Measurements from ENCODE around the gene EPS8L3. TPM values are rescaled to one million over a fixed set of nuclear protein-coding genes. Genes with fewer than 3 reads are reported as not detected.

EPS8L3 gene
- total RNA-seq, 1 experiment from 2014 or later: not detected

DNA sequence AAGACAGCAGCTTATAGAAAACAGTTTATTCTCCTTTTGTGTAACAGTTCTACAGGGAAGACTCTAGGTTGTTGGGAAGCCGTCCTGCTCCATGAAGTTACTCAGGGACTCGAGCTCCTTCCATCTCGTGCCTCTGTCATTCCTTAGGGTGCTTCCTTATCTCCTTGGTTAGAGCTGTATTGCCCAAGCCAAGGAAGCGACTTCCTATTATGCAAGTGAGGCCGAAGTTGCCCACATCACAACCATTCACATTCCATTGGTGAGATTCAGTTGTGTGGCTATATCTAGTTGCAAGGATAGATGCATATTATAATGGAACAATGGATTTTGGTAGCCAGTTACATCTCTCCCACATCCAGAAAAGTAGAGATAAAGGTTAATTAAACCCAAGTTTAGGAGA, 42.7 kb downstream of the EPS8L3 start:
- POLR2A ChIA-PET: no interaction called here
- Histone ChIP-seq H3K27me3 (ENCODE audit: control insufficient read depth, insufficient read depth, low read length) (no peaks in the 10 kb centered on the region), H3K9me3 (ENCODE audit: control insufficient read depth, insufficient read depth, low read depth, low read length) (no peaks in the 10 kb centered on the region), H3K36me3 (ENCODE audit: control insufficient read depth, insufficient read depth, low read length) (no peaks in the 10 kb centered on the region), H3K4me3 (ENCODE audit: low read depth in 2 of 2, low read length in 2 of 2) (no peak overlapping the region), H3K27ac (ENCODE audit: low read length) (no peak overlapping the region), H3K4me1 (ENCODE audit: control insufficient read depth, insufficient read depth, low read length) (no peaks in the 10 kb centered on the region)
- CTCF ChIA-PET: no interaction called here
- intact Hi-C loops (cut with micrococcal nuclease; ENCODE audit: unreplicated experiment): no loop called here
- no TSS peak for BruUV-seq (replicated peaks)
- TF ChIP-seq, protein P1, sequence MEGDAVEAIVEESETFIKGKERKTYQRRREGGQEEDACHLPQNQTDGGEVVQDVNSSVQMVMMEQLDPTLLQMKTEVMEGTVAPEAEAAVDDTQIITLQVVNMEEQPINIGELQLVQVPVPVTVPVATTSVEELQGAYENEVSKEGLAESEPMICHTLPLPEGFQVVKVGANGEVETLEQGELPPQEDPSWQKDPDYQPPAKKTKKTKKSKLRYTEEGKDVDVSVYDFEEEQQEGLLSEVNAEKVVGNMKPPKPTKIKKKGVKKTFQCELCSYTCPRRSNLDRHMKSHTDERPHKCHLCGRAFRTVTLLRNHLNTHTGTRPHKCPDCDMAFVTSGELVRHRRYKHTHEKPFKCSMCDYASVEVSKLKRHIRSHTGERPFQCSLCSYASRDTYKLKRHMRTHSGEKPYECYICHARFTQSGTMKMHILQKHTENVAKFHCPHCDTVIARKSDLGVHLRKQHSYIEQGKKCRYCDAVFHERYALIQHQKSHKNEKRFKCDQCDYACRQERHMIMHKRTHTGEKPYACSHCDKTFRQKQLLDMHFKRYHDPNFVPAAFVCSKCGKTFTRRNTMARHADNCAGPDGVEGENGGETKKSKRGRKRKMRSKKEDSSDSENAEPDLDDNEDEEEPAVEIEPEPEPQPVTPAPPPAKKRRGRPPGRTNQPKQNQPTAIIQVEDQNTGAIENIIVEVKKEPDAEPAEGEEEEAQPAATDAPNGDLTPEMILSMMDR (IDR thresholded peaks at IDR 0.05): no peak
- TF ChIP-seq TCF7L2 (IDR thresholded peaks at IDR 0.05; ENCODE audit: low read depth, low read length) (no peak), SIN3A (IDR thresholded peaks at IDR 0.05; ENCODE audit: borderline replicate concordance, insufficient read depth, low read depth, low read length) (no peak), POLR2AphosphoS5 (IDR thresholded peaks at IDR 0.05; ENCODE audit: low read depth, low read length) (no peak)
- TF ChIP-seq, protein P2, sequence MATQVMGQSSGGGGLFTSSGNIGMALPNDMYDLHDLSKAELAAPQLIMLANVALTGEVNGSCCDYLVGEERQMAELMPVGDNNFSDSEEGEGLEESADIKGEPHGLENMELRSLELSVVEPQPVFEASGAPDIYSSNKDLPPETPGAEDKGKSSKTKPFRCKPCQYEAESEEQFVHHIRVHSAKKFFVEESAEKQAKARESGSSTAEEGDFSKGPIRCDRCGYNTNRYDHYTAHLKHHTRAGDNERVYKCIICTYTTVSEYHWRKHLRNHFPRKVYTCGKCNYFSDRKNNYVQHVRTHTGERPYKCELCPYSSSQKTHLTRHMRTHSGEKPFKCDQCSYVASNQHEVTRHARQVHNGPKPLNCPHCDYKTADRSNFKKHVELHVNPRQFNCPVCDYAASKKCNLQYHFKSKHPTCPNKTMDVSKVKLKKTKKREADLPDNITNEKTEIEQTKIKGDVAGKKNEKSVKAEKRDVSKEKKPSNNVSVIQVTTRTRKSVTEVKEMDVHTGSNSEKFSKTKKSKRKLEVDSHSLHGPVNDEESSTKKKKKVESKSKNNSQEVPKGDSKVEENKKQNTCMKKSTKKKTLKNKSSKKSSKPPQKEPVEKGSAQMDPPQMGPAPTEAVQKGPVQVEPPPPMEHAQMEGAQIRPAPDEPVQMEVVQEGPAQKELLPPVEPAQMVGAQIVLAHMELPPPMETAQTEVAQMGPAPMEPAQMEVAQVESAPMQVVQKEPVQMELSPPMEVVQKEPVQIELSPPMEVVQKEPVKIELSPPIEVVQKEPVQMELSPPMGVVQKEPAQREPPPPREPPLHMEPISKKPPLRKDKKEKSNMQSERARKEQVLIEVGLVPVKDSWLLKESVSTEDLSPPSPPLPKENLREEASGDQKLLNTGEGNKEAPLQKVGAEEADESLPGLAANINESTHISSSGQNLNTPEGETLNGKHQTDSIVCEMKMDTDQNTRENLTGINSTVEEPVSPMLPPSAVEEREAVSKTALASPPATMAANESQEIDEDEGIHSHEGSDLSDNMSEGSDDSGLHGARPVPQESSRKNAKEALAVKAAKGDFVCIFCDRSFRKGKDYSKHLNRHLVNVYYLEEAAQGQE (IDR thresholded peaks at IDR 0.05; ENCODE audit: insufficient read depth in 1 of 2, low read depth in 2 of 2, low read length in 1 of 2): no peak
- ATAC-seq (no peak), DNase-seq (ENCODE audit: low read depth, low spot score) (no peak)
- in situ Hi-C loops (cut with HindIII; ENCODE audit: low pct_unique_long_range_greater_than_20kb, low sequenced_read_pairs): no loop called here

DNA sequence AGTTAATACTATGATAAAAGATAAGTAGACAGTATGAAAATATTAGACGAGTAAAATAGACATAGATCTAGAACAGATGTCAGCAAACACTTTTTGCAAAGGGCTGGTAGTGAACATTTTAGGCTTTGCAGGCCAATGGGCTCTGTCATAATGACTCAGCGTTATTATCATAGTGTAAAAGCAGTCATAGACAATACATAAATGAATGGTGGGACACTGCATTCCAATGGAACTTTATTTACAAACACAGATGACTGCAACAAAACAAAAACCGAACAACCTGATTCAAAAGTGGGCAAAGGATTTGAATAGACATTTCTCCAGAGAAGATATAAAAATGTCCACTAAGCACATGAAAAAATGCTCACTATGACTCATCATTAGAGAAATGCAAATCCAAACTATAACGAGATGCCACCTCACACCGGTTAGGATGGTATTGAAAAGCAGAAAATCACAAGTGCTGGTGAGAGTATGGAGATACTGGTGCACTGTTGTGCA, 44.3 kb downstream of the EPS8L3 start:
- no peak overlapping the region for H3K4me3 ChIP-seq (ENCODE audit: low read depth in 2 of 2, low read length in 2 of 2)
- DNase-seq (ENCODE audit: low read depth, low spot score): no peak
- no peaks in the 10 kb centered on the region for H3K27me3 ChIP-seq (ENCODE audit: control insufficient read depth, insufficient read depth, low read length)
- in situ Hi-C loops (cut with HindIII; ENCODE audit: low pct_unique_long_range_greater_than_20kb, low sequenced_read_pairs) (no loop called here), intact Hi-C loops (cut with micrococcal nuclease; ENCODE audit: unreplicated experiment) (no loop called here)
- ChIA-PET POLR2A (no interaction called here), CTCF (no interaction called here)
- no peaks in the 10 kb centered on the region for H3K36me3 ChIP-seq (ENCODE audit: control insufficient read depth, insufficient read depth, low read length)
- TF ChIP-seq, protein P2 (IDR thresholded peaks at IDR 0.05; ENCODE audit: insufficient read depth in 1 of 2, low read depth in 2 of 2, low read length in 1 of 2): no peak
- no peak for TF ChIP-seq POLR2AphosphoS5 (IDR thresholded peaks at IDR 0.05; ENCODE audit: low read depth, low read length)
- TF ChIP-seq SIN3A (IDR thresholded peaks at IDR 0.05; ENCODE audit: borderline replicate concordance, insufficient read depth, low read depth, low read length): no peak
- TF ChIP-seq, protein P1 (IDR thresholded peaks at IDR 0.05): no peak
- TF ChIP-seq TCF7L2 (IDR thresholded peaks at IDR 0.05; ENCODE audit: low read depth, low read length): no peak
- no peaks in the 10 kb centered on the region for H3K4me1 ChIP-seq (ENCODE audit: control insufficient read depth, insufficient read depth, low read length)
- no TSS peak for BruUV-seq (replicated peaks)
- no peak overlapping the region for H3K27ac ChIP-seq (ENCODE audit: low read length)
- no peaks in the 10 kb centered on the region for H3K9me3 ChIP-seq (ENCODE audit: control insufficient read depth, insufficient read depth, low read depth, low read length)
- no peak for ATAC-seq
